ENCODE results near the gene GPANK1.

The GPANK1 gene

GRCh38 chr6:31614684-31615578, 49.9 kb downstream of the GPANK1 start, which contains the start of gene AIF1:
TSS of gene AIF1 (plus strand) at chr6:31615234. CDS start at chr6:31615330, 96 bp downstream.
- no peak for DNase-seq

DNA sequence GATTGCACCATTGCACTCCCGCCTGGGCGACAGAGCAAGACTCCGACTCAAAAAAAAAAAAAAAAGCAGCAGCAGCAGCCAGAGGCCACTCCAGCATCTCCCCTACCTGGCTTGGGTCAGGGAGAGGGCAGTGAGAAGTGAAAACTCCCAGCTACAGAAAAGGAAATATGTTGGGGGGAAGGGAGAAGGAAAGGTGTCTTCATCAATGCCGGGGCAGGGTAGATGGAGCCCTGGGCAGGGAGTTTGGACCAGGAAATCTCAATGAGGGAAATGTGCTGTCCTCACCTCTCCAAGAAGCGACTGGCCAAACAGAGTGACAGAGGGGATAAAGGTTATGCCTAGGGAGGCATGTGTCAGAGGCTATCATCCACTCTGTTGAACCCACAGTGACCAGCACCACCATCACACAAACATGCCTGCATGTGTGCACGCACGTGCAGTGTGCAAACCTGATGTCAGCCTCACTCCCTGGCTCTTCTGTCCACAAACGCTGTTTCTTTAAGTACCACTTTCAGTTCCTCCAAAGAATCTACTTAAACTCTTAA, 50.6 kb downstream of the GPANK1 start:
- no peak for DNase-seq
